K562 treated with DMSO at 1 percent for 24 hours (cell line): ENCODE data around the gene SUPT20HL1. TPM values are rescaled to one million over a fixed set of nuclear protein-coding genes. Genes with fewer than 3 reads are reported as not detected.

Source experiments
- total RNA-seq: library from RNA; unstranded; fragments of 300-600 nt; gene quantifications from 2 replicates; pipeline ENCODE4 v1.2.3, GENCODE V29; 2022; ENCODE audit warnings: low read depth; ENCODE audit not compliant: insufficient read depth

Gene SUPT20HL1
- not detected in 2 replicates for total RNA-seq

GRCh38 chrX:24360272-24360671, at the start of gene SUPT20HL1:
SUPT20HL1 (plus strand) TSS chrX:24360639; CDS start chrX:24362761, 2,122 bp downstream.

GRCh38 chrX:24314019-24314635, 46.3 kb upstream of the SUPT20HL1 start, which contains the start of gene SUPT20HL2:
SUPT20HL2 (minus strand) TSS chrX:24314069; CDS start chrX:24313315, 754 bp downstream.

Other genes starting within 250 kb of the SUPT20HL1 start
- gene ZFX, start 210.9 kb upstream of the SUPT20HL1 start, total RNA-seq: 9.9 and 10.7 TPM in 2 replicates
- gene SUPT20HL2, start 46.6 kb upstream of the SUPT20HL1 start, total RNA-seq: not detected in 2 replicates
- gene PDK3, start 104.6 kb downstream of the SUPT20HL1 start, total RNA-seq: 1.1 and 2.0 TPM in 2 replicates